PC-9 (cell line): ENCODE data around the gene KIZ. TPM values are rescaled to one million over a fixed set of nuclear protein-coding genes. Genes with fewer than 3 reads are reported as not detected.

Source experiments
- BruUV-seq: library from RNA; stranded (reverse); fragments of 400-500 nt; replicated peaks from 2 replicates; lab custom pipeline; 2021; lab: Mats Ljungman, UMichigan
- CTCF ChIA-PET: fragments of 300-600 bp; sonication (Branson Sonifier 250); formaldehyde crosslinking; loops from one replicate; lab custom pipeline; 2022; ENCODE audit warnings: antibody characterized with exemption; lab: Charles Lee
- POLR2A ChIA-PET: fragments of 300-600 bp; sonication (Branson Sonifier 250); formaldehyde crosslinking; loops from one replicate; lab custom pipeline; 2022; ENCODE audit warnings: antibody characterized with exemption; ENCODE audit not compliant: unreplicated experiment; lab: Charles Lee
- DNase-seq, 2 experiments: peaks; one replicate each; pipeline versions ENCODE4 v3.0.0 to v3.0.0-alpha.2; 2015 to 2022; ENCODE audit warnings: mixed read lengths in 1 of 2
- H2AFZ ChIP-seq: fragments of 200-600 bp; sonication (generic); 2 replicates; pipeline ENCODE4 v1.8.1; 2017; ENCODE audit warnings: antibody characterized with exemption
- H3F3A ChIP-seq: fragments of 200-600 bp; sonication (generic); 2 replicates; pipeline ENCODE4 v1.8.1; 2017; ENCODE audit warnings: antibody characterized with exemption, mild to moderate bottlenecking, low read depth; ENCODE audit not compliant: insufficient read depth
- H3K27ac ChIP-seq: fragments of 200-600 bp; sonication (generic); 2 replicates; pipeline ENCODE4 v1.6.1; 2016; ENCODE audit warnings: mixed run types
- H3K27me3 ChIP-seq: fragments of 200-600 bp; sonication (generic); 2 replicates; pipeline ENCODE4 v1.6.1; 2016; ENCODE audit warnings: low read depth, mixed run types; ENCODE audit not compliant: insufficient read depth
- H3K36me3 ChIP-seq: fragments of 200-600 bp; sonication (generic); 2 replicates; pipeline ENCODE4 v1.6.1; 2016; ENCODE audit warnings: low read depth, mixed run types
- H3K4me1 ChIP-seq: fragments of 200-600 bp; sonication (generic); replicated peaks from 2 replicates; pipeline ENCODE4 v1.6.1; 2016; ENCODE audit warnings: mixed run types; ENCODE audit not compliant: insufficient read depth
- H3K4me2 ChIP-seq: fragments of 200-600 bp; sonication (generic); 2 replicates; pipeline ENCODE4 v1.6.1; 2017; ENCODE audit warnings: mixed run types
- H3K4me3 ChIP-seq: fragments of 200-600 bp; sonication (generic); 2 replicates; pipeline ENCODE4 v1.6.1; 2016; ENCODE audit warnings: mixed run types
- H3K79me2 ChIP-seq: fragments of 200-600 bp; sonication (generic); 2 replicates; pipeline ENCODE4 v1.6.1; 2017; ENCODE audit warnings: low read depth, mixed run types
- H3K9me2 ChIP-seq: fragments of 200-600 bp; sonication (generic); 2 replicates; pipeline ENCODE4 v1.8.1; 2017; ENCODE audit warnings: mild to moderate bottlenecking; ENCODE audit not compliant: insufficient read depth
- H3K9me3 ChIP-seq: fragments of 200-600 bp; sonication (generic); 2 replicates; pipeline ENCODE4 v1.8.1; 2016; ENCODE audit warnings: low read depth; ENCODE audit not compliant: insufficient read depth
- H4K20me1 ChIP-seq: fragments of 200-600 bp; sonication (generic); 2 replicates; pipeline ENCODE4 v1.8.1; 2017; ENCODE audit not compliant: insufficient read depth
- EZH2 ChIP-seq: fragments of 200-600 bp; sonication (generic); IDR thresholded peaks from 2 replicates; pipeline ENCODE4 v1.8.0; 2017; ENCODE audit warnings: antibody characterized with exemption, low read depth
- intact Hi-C: fragments of 100-400 bp; cut with micrococcal nuclease; formaldehyde crosslinking; loops from one replicate; pipeline ENCODE4 v1.10.0; 2022; ENCODE audit not compliant: unreplicated experiment
- total RNA-seq: library from RNA; stranded (reverse); gene quantifications from 2 replicates; pipeline ENCODE4 v1.2.3, GENCODE V29; 2021
- TF ChIP-seq, protein P1 (sequence below): fragments of 200-600 bp; sonication (generic); conservative IDR thresholded peaks from 2 replicates; pipeline ENCODE4 v1.6.1; 2017; ENCODE audit warnings: mixed run types, antibody characterized with exemption, mild to moderate bottlenecking, moderate library complexity

KIZ gene
- total RNA-seq, 1 experiment from 2014 or later = 21.5 TPM

DNA sequence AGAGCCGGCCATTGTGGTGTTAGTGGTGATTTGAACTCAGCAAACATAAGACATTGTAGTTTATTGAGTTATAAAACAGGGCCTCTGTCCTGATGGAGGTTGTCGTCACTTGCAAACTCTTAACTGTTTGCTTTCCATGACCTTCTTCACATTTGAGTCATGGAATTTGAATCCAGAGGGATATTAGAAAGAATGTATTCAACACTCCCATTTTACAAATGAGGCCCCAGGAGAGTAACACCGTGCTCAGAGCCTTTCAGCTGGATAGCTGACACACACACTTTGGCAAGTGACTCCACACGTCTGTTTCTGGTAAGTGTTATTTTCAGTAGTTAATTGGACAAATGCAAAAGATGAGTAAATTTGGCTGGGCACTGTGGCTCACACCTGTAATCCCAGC lies 104.8 kb downstream of the KIZ start:
- intact Hi-C loops = loop anchor here (10.0 kb wide), 1 partner anchor 366 kb away; no protein-coding TSS in a partner anchor
- Histone ChIP-seq H3K9me2 (no peaks in the 10 kb centered on the region), H3K4me2 (no peak overlapping the region), H3K9me3 (no peaks in the 10 kb centered on the region), H3K4me1 (peaks cover 7% of the 10 kb centered on the region), H3K4me3 (no peak overlapping the region), H3K36me3 (no peaks in the 10 kb centered on the region), H3K27ac (no peak overlapping the region), H4K20me1 (no peaks in the 10 kb centered on the region; the same call in 1 of the 2 replicates), H3F3A (peaks cover under 1% of the 10 kb centered on the region; the same call in 1 of the 2 replicates), H3K27me3 (no peaks in the 10 kb centered on the region), H2AFZ (no peak overlapping the region), H3K79me2 (no peaks in the 10 kb centered on the region)
- POLR2A ChIA-PET = interaction anchor here (0.7 kb wide), 1 partner anchor 123 kb away, joined by 3 read pairs; no protein-coding TSS in a partner anchor
- TF ChIP-seq, protein P1, sequence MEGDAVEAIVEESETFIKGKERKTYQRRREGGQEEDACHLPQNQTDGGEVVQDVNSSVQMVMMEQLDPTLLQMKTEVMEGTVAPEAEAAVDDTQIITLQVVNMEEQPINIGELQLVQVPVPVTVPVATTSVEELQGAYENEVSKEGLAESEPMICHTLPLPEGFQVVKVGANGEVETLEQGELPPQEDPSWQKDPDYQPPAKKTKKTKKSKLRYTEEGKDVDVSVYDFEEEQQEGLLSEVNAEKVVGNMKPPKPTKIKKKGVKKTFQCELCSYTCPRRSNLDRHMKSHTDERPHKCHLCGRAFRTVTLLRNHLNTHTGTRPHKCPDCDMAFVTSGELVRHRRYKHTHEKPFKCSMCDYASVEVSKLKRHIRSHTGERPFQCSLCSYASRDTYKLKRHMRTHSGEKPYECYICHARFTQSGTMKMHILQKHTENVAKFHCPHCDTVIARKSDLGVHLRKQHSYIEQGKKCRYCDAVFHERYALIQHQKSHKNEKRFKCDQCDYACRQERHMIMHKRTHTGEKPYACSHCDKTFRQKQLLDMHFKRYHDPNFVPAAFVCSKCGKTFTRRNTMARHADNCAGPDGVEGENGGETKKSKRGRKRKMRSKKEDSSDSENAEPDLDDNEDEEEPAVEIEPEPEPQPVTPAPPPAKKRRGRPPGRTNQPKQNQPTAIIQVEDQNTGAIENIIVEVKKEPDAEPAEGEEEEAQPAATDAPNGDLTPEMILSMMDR = no peak
- no peak for TF ChIP-seq EZH2
- CTCF ChIA-PET = no interaction called here
- BruUV-seq = no TSS peak
- DNase-seq = no peak

DNA sequence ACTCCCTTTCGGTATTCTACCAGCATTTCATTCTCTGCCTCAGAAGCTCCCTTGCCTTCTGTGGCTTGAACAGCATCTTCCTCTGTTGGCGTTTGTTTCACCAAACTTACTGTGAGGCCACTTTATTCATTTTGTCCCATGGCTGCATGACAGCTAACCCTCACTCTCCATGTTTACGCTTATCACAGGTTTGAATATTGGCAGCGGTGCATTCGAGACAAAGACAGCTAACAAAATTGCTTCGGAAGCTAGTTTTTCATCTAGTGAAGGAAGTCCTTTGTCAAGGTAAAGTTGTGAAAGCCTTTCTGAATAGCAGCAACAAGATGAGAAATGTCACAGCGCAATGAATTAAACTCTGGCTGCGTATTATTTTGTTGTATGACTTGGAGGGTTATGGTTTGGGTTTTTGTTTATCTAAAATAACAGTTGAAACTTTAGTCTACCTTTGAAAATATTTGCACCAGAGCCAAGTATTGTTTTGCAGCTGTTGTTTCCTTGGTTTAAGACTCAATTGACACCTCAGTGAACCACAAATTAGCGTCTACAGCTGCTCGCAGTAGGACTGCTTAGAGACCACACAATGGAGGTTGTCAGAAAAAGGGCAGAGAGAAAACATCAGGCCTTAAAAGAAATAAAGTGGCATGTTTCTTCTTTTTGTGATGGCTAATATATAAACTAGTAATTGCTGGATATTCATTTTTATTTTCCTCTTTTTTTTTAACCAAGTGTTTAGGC lies 106.8 kb downstream of the KIZ start:
- H3K4me3 ChIP-seq = no peak overlapping the region
- no peaks in the 10 kb centered on the region for H3K36me3 ChIP-seq
- H3K4me1 ChIP-seq = peaks cover 10% of the 10 kb centered on the region
- BruUV-seq = no TSS peak
- intact Hi-C loops = loop anchor here (10.0 kb wide), 1 partner anchor 368 kb away; no protein-coding TSS in a partner anchor
- TF ChIP-seq, protein P1 = no peak
- no peak for TF ChIP-seq EZH2
- no peak overlapping the region for H3K27ac ChIP-seq
- ChIA-PET CTCF (no interaction called here), POLR2A (no interaction called here)
- H3K9me2 ChIP-seq = no peaks in the 10 kb centered on the region
- H3F3A ChIP-seq = peaks cover 4% of the 10 kb centered on the region; the same call in 1 of the 2 replicates
- no peaks in the 10 kb centered on the region for H3K27me3 ChIP-seq
- no peak overlapping the region for H2AFZ ChIP-seq
- no peaks in the 10 kb centered on the region for H3K9me3 ChIP-seq
- H3K4me2 ChIP-seq = no peak overlapping the region
- no peak for DNase-seq
- no peaks in the 10 kb centered on the region for H3K79me2 ChIP-seq
- H4K20me1 ChIP-seq = no peaks in the 10 kb centered on the region; the same call in 1 of the 2 replicates

DNA sequence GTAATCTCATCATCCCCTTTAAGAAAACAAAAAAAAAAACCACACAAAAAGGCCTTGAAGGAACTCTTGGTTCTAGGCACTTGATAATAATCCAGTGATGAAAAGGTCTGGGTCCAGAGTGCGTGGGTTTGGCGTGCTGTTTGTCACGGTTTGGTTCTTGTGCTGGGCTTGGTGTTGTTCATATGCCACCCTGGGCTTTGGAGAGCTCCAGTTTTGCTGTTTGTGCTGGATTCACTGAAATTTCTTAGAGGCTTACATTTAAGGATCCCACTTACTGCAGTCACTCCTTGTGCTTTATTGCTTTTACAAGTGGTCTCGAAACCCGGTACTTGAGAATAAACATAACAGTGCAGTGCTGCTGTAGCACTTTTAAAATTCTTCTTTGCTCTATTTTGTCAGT lies 108.4 kb downstream of the KIZ start:
- Histone ChIP-seq H3K79me2 (no peaks in the 10 kb centered on the region), H2AFZ (no peak overlapping the region), H3F3A (peaks cover 4% of the 10 kb centered on the region; the same call in 1 of the 2 replicates), H3K4me2 (no peak overlapping the region), H3K4me3 (no peak overlapping the region), H3K27me3 (no peaks in the 10 kb centered on the region), H3K36me3 (no peaks in the 10 kb centered on the region), H3K9me3 (no peaks in the 10 kb centered on the region), H3K9me2 (no peaks in the 10 kb centered on the region), H3K4me1 (peaks cover 10% of the 10 kb centered on the region), H4K20me1 (no peaks in the 10 kb centered on the region; the same call in 1 of the 2 replicates), H3K27ac (no peak overlapping the region)
- no peak for TF ChIP-seq EZH2
- TF ChIP-seq, protein P1 = no peak
- ChIA-PET POLR2A (no interaction called here), CTCF (interaction anchor here (0.7 kb wide), 3 partner anchors 14 to 1592 kb away, joined by 4 to 6 read pairs (median 4); no protein-coding TSS in a partner anchor)
- DNase-seq = no peak
- BruUV-seq = no TSS peak
- intact Hi-C loops = loop anchor here (10.0 kb wide), 1 partner anchor 370 kb away; no protein-coding TSS in a partner anchor
